ENCODE data around the gene CHAT.

CHAT gene

GRCh38 chr10:49612513-49613164 is 1.2 kb upstream of the CHAT start:
- no peak for DNase-seq

- no peak for DNase-seq
Measured at GRCh38 chr10:49613165-49613881, 514 bp upstream of the CHAT start.

- DNase-seq = no peak
Measured at GRCh38 chr10:49614242-49615198, 683 bp downstream of the CHAT start.

- no peak for DNase-seq
Measured at GRCh38 chr10:49615213-49615612, 1.4 kb downstream of the CHAT start.

- no peak for DNase-seq
Measured at GRCh38 chr10:49615721-49616120, 1.9 kb downstream of the CHAT start.

- DNase-seq = no peak
Measured at GRCh38 chr10:49616421-49617101, 2.7 kb downstream of the CHAT start.

- no peak for DNase-seq
Measured at GRCh38 chr10:49617121-49618020, 3.5 kb downstream of the CHAT start.

GRCh38 chr10:49618821-49619220 is 5.0 kb downstream of the CHAT start:
- DNase-seq = no peak

- no peak for DNase-seq
Measured at GRCh38 chr10:49619613-49620012, 5.8 kb downstream of the CHAT start.

- DNase-seq = no peak
Measured at GRCh38 chr10:49620286-49620810, 6.5 kb downstream of the CHAT start.

- no peak for DNase-seq
Measured at GRCh38 chr10:49620841-49621378, 7.1 kb downstream of the CHAT start.

GRCh38 chr10:49621561-49621960 is 7.7 kb downstream of the CHAT start:
- DNase-seq = no peak

- DNase-seq = no peak
Measured at GRCh38 chr10:49622426-49623425, 8.9 kb downstream of the CHAT start.

- DNase-seq = no peak
Measured at GRCh38 chr10:49624629-49625028, 10.8 kb downstream of the CHAT start.

- no peak for DNase-seq
Measured at GRCh38 chr10:49625411-49625810, 11.6 kb downstream of the CHAT start.

- DNase-seq = no peak
Measured at GRCh38 chr10:49627038-49627437, 13.2 kb downstream of the CHAT start.

GRCh38 chr10:49627644-49628247 is 13.9 kb downstream of the CHAT start:
- no peak for DNase-seq

GRCh38 chr10:49628599-49628998 is 14.8 kb downstream of the CHAT start:
- no peak for DNase-seq

- no peak for DNase-seq
Measured at GRCh38 chr10:49629431-49629881, 15.6 kb downstream of the CHAT start.
